ENCODE results near the gene PCSK1N.

GRCh38 chrX:48818866-48819265 lies 16.5 kb downstream of the PCSK1N start:
- TF ChIP-seq MYC (IDR thresholded peaks at IDR 0.05; ENCODE audit: low read depth, low read length) (no peak), CTCF (IDR thresholded peaks at IDR 0.05; ENCODE audit: extremely low read depth in 1 of 2, insufficient read depth in 1 of 2, low read depth in 1 of 2, low read length in 2 of 2) (no peak), POLR2A (IDR thresholded peaks at IDR 0.05; ENCODE audit: low read depth, low read length) (no peak), EZH2 (IDR thresholded peaks at IDR 0.05; ENCODE audit: borderline replicate concordance, low read depth, low read length, severe bottlenecking) (no peak), POLR2AphosphoS5 (IDR thresholded peaks at IDR 0.05; ENCODE audit: insufficient read depth, low read depth, low read length) (no peak), MAX (IDR thresholded peaks at IDR 0.05; ENCODE audit: insufficient read depth, insufficient read length) (no peak)

All from endothelial cell of umbilical vein (primary cell).